Activated T-cell treated with anti-CD3 and anti-CD28 coated beads for 4 hours (primary cell): ENCODE results near the gene RPL22L1.
"Not testable (repeated sequence)": the region's sequence is repeated elsewhere in the genome, so short reads cannot be mapped to it uniquely, and the experiment has no call there.

Experiments used
- DNase-seq: peaks from one replicate; pipeline ENCODE4 v3.0.0-alpha.2; 2020

RPL22L1 gene

DNA sequence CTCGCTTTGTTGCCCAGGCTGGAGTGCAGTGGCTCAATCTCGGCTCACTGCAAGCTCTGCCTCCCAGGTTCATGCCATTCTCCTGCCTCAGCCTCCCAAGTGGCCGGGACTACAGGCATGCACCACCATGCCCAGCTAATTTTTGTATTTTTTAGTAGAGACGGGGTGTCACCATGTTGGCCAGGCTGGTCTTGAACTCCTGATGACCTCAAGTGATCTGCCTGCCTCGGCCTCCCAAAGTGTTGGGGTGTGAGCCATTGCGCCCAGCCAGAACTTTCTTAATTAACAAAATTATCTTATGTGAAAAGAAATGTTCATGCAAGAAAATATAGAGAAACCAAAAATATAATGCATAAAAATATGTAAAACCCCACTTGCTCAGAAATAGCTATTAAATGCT, 7.3 kb upstream of the RPL22L1 start:
- DNase-seq: not testable (repeated sequence)

DNA sequence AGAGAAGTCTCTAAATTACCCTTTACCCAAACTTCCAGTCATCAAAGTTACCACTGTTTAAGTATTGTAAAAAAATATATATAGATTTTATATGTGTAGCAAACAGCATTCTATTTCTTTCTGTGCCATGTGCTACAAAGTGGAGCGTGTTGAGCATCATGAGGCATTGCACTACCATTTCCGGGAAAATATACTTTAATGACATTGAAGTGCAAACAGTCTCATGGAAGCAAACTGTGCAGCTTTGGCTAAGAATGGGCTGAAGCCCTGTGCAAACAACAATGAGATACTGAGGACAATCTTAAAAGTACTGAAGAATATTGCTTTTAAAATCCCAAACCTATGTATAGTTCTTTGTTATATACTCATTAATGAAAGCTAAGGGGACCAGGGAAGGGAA, 6.5 kb upstream of the RPL22L1 start:
- no peak for DNase-seq

DNA sequence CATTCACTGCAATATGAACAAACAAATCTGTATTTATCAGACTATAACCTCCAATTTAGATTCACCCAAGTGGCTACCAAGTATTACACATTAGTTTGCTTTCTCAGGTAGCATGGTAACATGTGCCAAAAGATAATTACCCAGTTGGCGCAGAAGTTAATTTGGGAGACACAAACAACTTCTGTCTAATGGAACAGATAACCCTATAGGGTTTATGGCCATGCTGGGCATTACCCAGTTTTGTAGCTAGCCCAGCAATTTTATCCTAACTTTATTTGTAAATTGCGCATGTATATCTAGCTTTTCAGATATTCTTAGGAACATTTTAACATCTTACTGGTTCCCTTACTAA, 780 bp downstream of the RPL22L1 start:
- DNase-seq: no peak

DNA sequence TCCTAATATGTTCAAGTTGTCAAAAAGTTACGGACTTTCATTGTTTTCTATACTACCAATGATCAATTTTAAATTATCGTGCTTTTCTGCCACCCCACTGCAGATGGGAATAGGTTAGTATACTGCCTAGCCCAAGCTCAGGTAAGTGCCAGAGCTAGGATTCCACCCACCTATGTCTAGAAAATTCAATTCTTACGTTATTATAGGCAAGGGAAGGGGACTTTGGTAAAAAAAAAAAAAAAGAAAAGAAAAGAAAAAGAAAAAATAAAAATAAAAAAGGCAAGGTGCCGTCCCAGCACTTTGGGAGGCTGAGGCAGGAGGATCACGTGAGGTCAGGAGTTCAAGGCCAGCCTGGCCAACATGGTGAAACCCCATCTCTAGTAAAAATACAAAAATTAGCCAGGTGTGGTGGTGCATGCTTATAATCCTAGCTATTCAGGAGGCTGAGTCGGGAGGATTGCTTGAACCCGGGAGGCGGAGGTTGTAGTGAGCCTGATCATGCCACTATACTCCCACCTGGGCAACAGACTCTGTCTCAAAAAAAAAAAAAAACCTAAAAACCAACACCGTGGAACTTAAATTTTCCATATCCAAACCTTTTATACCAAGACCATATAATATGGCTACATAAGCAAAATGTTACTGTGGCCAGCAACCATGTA, 1.3 kb downstream of the RPL22L1 start:
- DNase-seq: no peak

DNA sequence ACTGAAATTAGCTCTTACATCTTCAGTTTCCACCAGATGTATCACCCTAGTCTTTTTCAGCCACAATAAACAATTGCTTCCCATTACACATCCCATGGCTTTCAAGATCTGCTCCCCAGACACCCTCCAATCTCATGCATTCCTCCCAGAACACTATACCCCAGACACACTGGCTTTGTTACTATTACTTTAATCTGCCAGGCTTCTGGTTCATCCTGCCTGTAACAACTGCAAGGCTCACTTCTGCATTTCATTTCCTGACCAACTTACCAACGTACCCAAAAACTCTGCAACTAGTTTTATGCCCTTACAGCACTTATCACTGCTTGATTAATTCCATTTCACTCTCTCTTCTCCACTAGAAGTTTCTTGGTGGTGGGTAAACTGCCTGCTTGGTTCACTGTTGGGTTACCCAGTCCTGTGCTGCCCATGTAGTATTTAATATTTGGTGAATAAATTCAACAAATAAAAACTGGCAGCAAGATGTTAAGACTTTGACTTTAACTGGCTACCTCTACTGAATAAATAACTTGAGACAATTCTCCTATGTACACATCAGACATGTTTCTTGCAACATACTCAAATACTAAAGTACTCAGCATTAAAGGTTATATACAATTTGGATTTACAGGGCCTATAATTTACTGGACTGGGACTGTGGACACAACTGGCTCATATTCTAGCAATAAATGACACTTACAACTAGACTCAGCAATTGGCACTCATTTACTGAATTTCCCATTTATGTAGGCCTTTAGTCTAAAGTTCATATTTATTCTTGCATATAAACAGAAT, 2.7 kb downstream of the RPL22L1 start:
- no peak for DNase-seq

DNA sequence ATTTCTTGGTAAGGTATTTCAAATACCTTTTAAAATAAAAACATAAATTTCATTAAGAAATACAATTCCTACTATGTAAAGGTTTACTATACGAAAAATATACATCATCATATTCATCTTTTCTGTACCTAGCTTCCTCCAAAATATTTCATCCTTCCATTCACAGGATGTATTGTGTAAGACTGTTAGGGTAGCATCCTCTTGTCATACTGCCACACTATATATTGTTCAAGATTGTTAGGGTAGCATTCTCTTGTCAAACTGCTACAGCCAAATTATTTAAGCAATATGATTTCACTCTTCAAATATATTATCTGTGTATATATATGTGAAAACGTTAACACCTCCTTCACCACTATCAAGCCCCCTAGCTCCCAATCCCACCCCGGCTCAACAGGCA, 3.5 kb downstream of the RPL22L1 start:
- DNase-seq: no peak

DNA sequence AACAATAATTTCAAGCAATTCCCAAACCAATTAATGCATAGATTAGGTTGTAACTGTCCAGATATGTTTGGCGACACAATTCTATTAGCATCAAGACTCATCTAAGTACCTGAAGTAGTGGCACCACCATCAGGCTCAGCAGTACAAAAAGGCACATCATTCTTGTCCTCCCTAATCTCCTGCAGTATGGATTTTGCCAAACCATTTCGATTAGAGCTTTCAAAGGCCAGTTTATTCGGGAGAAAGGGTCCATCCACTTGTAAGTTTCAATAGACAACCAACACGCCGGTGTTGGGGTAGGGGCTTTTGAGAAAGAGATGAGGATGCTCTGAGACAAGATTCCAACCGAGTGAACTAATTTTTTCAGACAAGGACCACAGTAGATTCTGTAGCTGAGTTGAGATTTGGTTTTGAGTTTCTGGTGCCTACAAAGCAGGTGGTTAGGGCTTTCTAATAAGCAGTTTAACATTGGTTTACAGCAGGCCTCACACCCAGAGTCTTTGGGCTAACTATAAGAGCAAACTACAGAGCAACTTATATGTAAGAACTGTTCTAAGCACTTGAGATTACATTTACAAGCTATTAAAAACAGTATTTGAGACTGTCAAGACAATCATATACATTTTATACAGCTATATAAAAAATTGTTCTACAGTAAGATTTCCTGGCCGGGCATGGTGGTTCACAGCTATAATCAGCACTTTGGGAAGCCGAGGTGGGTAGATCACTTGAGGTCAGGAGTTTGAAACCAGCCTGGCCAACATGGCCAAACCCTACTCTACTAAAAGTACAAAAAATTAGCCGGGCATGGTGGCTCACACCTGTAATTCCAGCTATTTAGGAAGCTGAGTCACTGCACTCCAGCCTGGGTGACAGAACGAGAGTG, 4.5 kb downstream of the RPL22L1 start:
- DNase-seq: no peak

DNA sequence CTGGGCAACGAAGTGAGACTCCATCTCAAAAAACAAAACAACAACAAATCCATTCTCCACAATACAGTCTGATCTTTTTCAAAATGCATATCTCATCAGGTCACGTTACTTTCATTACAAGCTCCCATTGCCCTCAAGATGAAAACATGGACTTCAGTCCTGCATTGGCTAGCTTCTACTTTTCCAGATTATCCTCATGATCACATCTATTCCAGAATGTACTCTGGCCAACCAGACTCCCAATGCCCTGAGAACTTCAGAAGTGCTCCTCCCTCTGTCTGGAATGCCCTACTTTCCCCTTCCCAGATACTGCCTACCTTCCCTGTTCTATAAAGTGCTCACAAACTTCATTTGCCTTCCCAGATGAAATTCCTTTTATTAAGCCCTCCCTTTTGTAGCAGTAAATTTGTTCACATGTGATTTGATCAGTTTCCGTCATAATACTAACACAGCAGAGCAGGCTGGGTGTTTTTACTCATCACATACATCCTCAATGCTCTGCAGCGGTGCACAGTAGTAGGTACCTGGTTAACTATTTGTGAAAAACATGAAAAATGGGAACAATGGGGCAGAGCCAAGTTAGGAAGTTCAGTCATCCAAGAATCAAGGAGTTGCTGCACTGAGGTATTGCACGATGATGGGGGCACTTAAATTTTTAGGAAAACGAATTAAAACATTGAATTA, 5.3 kb downstream of the RPL22L1 start:
- DNase-seq: no peak

DNA sequence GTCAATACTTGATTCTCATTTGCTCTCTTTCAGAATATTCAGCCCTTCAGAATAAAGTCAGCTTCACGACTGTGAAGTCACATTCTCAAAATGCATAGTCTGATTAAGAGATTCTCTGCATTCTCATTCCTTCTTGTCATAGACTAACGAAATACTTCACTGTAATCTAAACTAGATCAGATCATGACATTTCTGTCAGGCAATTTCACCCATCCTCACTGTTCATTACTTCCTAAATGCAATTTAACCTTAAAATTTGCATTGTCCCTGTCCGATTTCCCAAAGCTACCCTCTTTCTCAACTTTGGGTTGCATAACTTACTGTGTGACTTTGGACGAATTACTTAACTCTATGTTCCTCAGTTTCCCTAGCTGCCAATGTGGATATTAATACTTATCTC, 6.2 kb downstream of the RPL22L1 start:
- no peak for DNase-seq

DNA sequence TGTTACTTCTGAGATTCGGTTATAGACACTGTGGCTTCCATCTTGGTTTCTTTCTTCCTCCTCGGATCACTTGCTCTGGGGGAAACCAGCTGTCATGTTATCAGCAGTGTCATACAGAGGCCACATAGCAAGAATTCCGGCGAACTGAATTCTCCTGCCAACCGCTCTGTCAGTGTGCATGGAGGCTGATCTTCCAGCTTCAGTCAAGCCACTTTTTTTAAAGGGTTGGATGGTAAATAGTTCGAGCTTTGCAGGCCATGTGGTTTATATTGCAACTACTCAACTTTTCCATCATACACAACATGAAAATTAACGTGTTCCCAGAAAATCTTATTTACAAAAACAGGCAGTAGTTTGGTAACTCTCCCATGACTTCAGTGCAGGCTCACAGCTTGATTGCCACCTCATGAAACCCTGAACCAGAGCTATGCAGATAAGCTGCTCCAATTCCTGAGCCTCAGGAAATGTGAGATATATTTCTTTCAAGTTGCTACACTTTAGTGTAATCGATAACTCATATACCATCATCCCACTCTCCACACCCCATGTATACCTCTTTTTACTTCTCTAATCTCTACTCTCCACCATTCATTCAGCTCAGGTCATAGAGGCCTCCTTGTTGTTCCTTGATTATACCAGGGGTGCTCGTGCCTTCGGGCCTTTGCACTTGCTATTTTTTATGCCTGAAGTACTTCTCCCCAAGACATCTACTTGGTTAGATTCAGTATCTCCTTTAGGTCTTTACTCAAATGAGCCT, 7.2 kb downstream of the RPL22L1 start:
- no peak for DNase-seq

DNA sequence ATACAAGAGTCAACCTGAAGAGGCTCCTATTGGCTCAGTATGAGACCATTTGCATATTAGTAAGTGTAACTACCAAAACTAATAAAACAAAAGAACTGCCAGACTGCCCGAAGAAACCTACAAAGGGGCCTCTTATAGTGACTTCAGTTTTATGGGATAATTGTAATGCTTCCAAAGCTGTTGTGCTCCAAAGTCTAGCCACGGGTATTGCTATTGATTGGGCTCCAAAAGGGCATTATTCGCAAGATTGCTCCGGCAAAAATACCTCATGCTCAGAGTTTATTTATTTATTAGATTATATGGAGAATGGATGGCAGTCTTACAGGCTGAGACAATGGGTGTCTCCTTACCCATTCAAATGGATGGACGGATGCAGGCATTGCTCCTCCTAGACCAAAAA, 11.4 kb downstream of the RPL22L1 start:
- DNase-seq: no peak

DNA sequence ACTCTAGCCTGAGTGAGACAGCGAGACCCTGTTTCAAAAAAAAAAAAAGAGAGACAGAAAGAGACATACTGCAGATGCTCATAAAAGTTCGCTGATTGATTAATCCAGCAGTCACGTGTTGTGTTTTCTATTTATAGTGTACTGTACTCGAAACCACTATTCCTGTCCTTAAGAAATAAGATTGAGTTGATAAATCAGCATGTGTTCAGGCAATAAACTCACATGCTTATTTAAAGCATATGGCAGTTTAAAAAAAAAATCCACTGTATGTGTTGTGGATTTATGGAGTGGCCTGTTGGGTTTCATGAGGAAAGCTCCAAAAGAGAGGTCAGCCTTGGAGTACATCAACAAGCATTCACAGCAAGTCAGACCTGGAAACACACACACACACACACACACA, 17.7 kb downstream of the RPL22L1 start:
- DNase-seq: no peak

DNA sequence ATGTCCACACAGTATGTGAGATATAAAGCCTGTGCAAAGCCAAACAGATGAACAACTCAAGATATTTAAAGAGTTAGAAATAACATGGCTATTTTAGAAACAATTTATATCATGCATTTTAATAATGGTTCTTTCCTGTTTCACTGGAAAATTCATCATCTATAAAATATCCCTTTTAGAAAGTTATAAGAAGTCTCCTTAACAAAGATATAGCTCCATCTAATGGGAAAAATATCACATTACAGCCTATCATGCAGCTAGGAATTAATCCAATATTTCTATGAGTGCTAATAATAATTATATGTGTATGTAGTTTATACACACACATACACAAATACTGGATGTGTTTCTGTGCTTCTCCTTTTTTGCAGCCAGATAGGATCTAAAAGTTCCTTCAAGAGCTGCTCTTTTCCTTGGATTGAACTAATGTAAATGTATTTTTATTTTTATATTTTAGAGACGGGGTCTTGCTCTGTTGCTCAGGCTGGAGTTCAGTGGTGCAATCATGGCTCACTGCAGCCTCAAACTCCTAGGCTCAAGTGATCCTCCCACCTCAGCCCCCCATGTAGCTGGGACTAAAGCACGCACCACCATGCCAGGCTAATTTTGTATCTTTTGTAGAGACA, 21.6 kb downstream of the RPL22L1 start:
- no peak for DNase-seq

DNA sequence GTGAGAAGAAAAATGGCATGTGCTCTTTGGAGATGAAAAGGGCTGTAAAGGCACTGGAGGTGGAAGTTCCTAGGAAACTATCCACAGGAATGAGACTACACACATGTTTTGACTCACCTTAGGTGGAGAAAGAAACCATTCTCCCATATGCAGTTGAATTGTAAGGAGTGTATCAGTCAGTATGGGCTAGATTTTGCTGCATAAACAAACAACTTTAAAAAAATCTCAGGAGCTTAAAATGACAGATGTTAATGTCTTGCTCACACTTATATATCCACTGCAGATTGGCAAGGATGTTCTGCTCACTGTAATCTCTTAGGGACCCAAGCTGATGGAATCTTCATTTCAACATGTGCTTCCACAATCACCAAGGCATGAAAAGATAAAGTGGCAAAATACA, 25.6 kb downstream of the RPL22L1 start:
- DNase-seq: no peak

DNA sequence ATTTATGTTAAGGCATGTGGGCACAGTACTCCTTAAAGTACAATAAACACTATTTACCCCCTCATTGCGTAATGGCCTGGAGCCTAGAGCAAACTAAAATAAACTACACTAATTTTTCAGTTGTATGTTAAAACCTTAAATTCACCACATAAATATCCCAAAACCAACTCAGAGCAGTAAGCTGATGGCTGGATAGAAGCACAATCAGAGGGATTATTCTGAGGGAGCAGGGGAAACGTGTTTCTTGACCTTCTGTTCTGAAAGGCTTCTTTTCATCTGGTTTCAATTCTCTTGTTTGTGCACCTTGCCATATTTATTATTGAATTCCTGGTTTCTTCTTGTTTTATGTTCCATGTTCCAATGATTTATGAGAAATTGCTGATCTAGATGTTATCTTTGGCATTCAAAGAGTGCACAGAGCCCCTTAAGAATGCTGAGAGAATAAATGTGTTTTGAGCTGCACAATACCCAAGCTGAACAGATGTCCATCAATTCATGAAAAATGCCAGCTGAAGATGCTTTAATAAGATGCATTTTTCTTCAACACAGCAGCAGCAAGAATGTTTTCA, 29.6 kb downstream of the RPL22L1 start:
- no peak for DNase-seq

DNA sequence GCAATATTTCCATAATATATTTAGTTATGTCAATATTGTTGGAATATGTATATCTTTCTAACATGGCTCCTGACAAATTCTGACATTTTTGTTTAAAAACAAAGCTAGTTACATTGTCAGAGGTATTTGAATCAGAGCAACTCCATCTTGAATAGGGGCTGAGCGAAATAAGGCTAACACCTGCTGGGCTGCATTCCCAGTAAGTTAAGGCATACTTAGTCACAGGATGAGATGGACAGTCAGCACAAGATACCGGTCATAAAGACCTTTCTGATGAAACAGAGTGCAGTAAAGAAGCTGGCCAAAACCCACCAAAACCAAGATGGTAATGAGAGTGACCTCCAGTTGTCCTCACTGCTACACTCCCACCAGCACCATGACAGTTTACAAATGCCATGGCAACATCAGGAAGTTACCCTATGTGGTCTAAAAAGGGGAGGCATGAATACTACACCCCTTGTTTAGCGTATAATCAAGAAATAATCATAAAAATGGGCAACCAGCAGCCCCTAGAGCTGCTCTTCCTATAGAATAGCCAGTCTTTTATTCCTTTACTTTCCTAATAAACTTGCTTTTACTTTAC, 30.4 kb downstream of the RPL22L1 start:
- DNase-seq: no peak

DNA sequence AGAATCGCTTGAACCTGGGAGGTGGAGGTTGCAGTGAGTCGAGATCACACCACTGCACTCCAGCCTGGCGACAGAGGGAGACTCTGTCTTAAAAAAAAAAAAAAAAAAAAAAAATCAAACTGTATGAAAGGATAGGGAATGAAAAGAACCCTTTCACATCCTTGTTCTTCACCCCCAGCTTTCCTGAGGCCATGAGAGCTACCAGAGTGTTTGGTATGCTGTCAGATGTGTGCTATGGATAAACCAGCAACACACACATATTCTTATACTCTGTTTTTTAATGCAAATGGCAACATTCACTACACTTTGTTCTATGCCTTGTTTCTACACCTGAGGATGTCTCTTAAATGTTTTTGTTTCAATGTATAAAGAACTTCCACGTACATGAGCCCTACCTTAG, 33.5 kb downstream of the RPL22L1 start:
- no peak for DNase-seq

DNA sequence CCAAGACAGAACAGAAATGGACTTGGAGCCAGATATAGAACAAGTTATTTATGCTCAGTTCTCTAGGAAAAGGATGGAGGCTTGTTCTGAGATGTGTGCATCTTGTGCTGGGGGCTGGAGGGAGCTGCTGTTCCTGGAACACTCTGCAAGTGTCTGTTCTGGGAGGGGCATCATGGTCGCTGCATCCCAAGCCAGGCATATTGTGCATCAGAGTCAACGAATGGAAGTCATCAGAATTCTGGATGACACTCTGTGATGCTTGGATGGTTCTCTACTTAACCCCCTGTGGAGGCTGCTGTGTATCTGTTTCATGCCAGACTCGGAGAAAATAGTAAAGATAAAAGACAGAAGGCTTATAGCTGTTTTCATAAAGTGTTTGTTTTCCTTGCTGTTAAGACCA, 34.7 kb downstream of the RPL22L1 start:
- DNase-seq: no peak

DNA sequence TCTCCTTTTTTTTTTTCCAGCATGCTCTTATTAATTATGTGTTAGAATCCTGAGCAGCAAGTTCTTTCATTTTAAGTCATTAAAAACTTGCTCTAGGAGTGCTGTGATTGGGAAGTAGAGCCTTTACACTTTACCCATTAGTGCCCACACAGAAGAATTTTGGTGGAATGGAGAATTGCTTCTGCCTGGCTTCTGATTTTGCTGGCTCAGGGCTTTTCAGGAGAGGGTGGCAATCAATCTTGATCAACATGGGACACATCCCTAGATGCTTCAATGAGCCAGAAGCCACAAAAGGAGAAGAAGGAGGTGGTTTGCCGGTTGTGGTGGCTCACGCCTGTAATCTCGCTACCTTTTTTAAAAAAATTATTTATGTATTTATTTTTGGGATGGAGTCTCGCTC, 39.4 kb downstream of the RPL22L1 start:
- no peak for DNase-seq

DNA sequence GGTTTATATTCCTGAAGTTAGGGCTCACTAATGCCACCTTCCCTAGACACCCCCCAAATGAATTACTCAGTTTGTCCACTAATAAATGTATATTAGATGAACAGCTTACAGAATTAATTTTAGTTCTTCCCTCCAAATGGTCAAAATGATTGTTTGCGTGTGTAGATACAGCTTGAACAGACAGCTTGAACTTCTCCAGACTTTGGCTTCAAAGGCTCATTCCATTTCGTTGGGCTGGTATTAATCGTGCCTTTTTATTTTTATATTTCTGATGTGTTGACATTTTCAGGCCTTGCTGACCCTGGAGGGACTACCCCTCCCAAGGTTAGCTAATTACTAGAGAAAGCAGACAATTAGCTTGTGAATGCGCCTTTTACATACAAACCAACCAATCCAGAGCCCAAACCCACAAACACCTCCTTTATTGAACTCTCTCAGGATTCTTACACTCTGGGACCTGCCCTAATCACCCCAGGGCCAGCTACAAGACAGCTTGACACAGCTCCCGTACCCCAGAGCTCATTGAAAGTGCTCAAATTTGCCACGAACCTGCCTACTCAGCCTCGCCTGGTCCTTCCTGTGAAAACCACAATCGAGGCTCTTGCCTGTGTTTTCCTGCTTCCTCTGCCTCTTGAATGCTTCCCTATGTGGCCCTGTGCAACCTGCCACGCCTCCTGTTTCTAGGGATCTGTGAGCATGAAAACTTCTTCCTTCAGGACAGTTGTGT, 40.3 kb downstream of the RPL22L1 start:
- no peak for DNase-seq

DNA sequence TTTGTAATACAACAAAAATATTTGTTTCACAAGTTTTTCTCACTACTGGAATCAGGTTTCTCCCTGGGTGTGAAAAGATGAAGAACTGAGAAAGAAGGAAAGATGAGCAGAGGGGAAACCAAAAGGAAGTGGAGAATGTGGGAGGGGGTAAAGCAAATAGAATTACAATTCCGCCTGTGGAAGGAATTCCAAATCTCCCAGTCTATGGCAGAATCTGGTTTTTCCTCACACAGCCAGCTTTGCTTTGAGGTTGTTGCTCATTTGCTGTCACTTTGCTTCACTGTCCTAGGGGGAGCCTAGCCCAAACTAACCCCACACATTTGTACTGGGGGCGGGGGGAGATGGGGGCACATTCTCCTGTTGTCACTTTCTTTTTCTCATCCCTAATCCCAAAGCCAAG, 43.9 kb downstream of the RPL22L1 start:
- no peak for DNase-seq
